Neuronal stem cell (in vitro differentiated cells): ENCODE measurements around the gene ARID5A.

ENCODE experiments used
- DNase-seq: peaks from one replicate; pipeline ENCODE4 v3.0.0-alpha.2; 2013; ENCODE audit warnings: low spot score
- H2AFZ ChIP-seq: one replicate; pipeline ENCODE4 v1.6.1; 2013; ENCODE audit warnings: mild to moderate bottlenecking, low read length, inconsistent platforms
- H2AK5ac ChIP-seq: 2 replicates; pipeline ENCODE4 v1.6.1; 2013; ENCODE audit warnings: low read depth, mild to moderate bottlenecking, inconsistent platforms, low read length, moderate library complexity, mixed read lengths
- H2BK120ac ChIP-seq: 2 replicates; pipeline ENCODE4 v1.6.1; 2013; ENCODE audit warnings: low read depth, mild to moderate bottlenecking, inconsistent platforms, low read length, moderate library complexity, mixed read lengths
- H2BK12ac ChIP-seq: one replicate; pipeline ENCODE4 v1.6.1; 2013; ENCODE audit warnings: low read length, inconsistent platforms
- H2BK15ac ChIP-seq: 2 replicates; pipeline ENCODE4 v1.6.1; 2013; ENCODE audit warnings: mild to moderate bottlenecking, low read length, inconsistent platforms, mixed read lengths
- H2BK5ac ChIP-seq: one replicate; pipeline ENCODE4 v1.6.1; 2013; ENCODE audit warnings: inconsistent platforms, mild to moderate bottlenecking, low read length, moderate library complexity
- H3K14ac ChIP-seq: one replicate; pipeline ENCODE4 v1.6.1; 2013; ENCODE audit warnings: low read length, inconsistent platforms
- H3K18ac ChIP-seq: 2 replicates; pipeline ENCODE4 v1.6.1; 2013; ENCODE audit warnings: low read length, inconsistent platforms
- H3K23ac ChIP-seq: 2 replicates; pipeline ENCODE4 v1.6.1; 2013; ENCODE audit warnings: low read depth, mild to moderate bottlenecking, mixed read lengths, low read length, inconsistent platforms; ENCODE audit not compliant: poor library complexity
- H3K27ac ChIP-seq: replicated peaks from 3 replicates; pipeline ENCODE4 v1.5.1; 2013; ENCODE audit warnings: low read length, inconsistent platforms
- H3K27me3 ChIP-seq, 3 experiments: 2 replicates each; pipeline ENCODE4 v1.6.1; 2013; ENCODE audit warnings: low read length in 3 of 3, mild to moderate bottlenecking in 2 of 3, inconsistent platforms in 1 of 3, low read depth in 1 of 3, mixed read lengths in 1 of 3, moderate library complexity in 1 of 3; ENCODE audit not compliant: control insufficient read depth in 3 of 3, insufficient read depth in 3 of 3
- H3K36me3 ChIP-seq, 2 donors: replicated peaks in 1 of 2; 2 replicates each; pipeline ENCODE4 v1.6.1; 2013; ENCODE audit warnings: low read length in 2 of 2; ENCODE audit not compliant: control insufficient read depth in 2 of 2, insufficient read depth in 2 of 2
- H3K4ac ChIP-seq: 2 replicates; pipeline ENCODE4 v1.6.1; 2013; ENCODE audit warnings: inconsistent platforms, mild to moderate bottlenecking, low read length, moderate library complexity
- H3K4me1 ChIP-seq, 2 donors: 1 replicate in 1 of 2; 2 replicates in 1 of 2; pipeline ENCODE4 v1.6.1; 2013; ENCODE audit warnings: low read length in 2 of 2, low read depth in 1 of 2; ENCODE audit not compliant: control insufficient read depth in 2 of 2, insufficient read depth in 1 of 2
- H3K4me2 ChIP-seq: one replicate; pipeline ENCODE4 v1.6.1; 2013; ENCODE audit warnings: mild to moderate bottlenecking, low read length, inconsistent platforms; ENCODE audit not compliant: insufficient read depth, poor library complexity, severe bottlenecking
- H3K4me3 ChIP-seq, 2 donors: 2 replicates each; pipeline ENCODE4 v1.5.1; 2013; ENCODE audit warnings: low read length in 2 of 2, mild to moderate bottlenecking in 2 of 2, inconsistent platforms in 1 of 2, moderate library complexity in 1 of 2
- H3K79me1 ChIP-seq: one replicate; pipeline ENCODE4 v1.6.1; 2013; ENCODE audit warnings: low read depth, mild to moderate bottlenecking, inconsistent platforms, low read length, moderate library complexity
- H3K9ac ChIP-seq: one replicate; pipeline ENCODE4 v1.6.1; 2013; ENCODE audit warnings: mild to moderate bottlenecking, low read depth, low read length, inconsistent platforms; ENCODE audit not compliant: poor library complexity
- H3K9me3 ChIP-seq, 2 donors: replicated peaks in 1 of 2; 2 replicates each; pipeline versions ENCODE3 to v1.6.1; 2013; ENCODE audit warnings: low read length in 2 of 2, mild to moderate bottlenecking in 2 of 2, inconsistent platforms in 1 of 2, low read depth in 1 of 2, mixed read lengths in 1 of 2, moderate library complexity in 1 of 2; ENCODE audit not compliant: control insufficient read depth in 2 of 2, insufficient read depth in 1 of 2
- H4K8ac ChIP-seq: one replicate; pipeline ENCODE4 v1.6.1; 2013; ENCODE audit warnings: low read depth, mild to moderate bottlenecking, inconsistent platforms, low read length, moderate library complexity
- H4K91ac ChIP-seq: one replicate; pipeline ENCODE4 v1.6.1; 2013; ENCODE audit warnings: low read length, low read depth, mild to moderate bottlenecking, inconsistent platforms; ENCODE audit not compliant: poor library complexity
- WGBS, 2 donors: extraction: QIAGEN DNeasy Blood & Tissue Kit; methylation state at CpG; one replicate each; pipeline ENCODE4 v1.1.7; 2013; ENCODE audit warnings: missing lambda C conversion rate in 2 of 2, mixed read lengths in 1 of 2; ENCODE audit not compliant: insufficient read length in 2 of 2, insufficient replicate concordance in 1 of 2; ENCODE audit errors: extremely low coverage in 2 of 2; 5-methylcytosine and 5-hydroxymethylcytosine counted together

ARID5A gene

GRCh38 chr2:96591054-96591453 lies 54.5 kb downstream of the ARID5A start:
- no CpG with 5 or more reads among the region's 2 CpGs for WGBS, 2 donors
- H3K27ac ChIP-seq = no peak overlapping the region

GRCh38 chr2:96591494-96591893 lies 54.9 kb downstream of the ARID5A start:
- no peaks in the 10 kb centered on the region for H3K27me3 ChIP-seq
- H2BK12ac ChIP-seq = no peak overlapping the region
- H3K9ac ChIP-seq = no peak overlapping the region
- no peak for DNase-seq
- WGBS, 2 donors = no CpG with 5 or more reads among the region's 3 CpGs
- H3K4me3 ChIP-seq = no peak overlapping the region
- no peak overlapping the region for H4K91ac ChIP-seq
- peaks cover 33 to 61% of the 10 kb centered on the region in 2 donors for H3K36me3 ChIP-seq
- H3K27ac ChIP-seq = no peak overlapping the region
- no peaks in the 10 kb centered on the region for H3K4me1 ChIP-seq
- no peak overlapping the region for H2BK15ac ChIP-seq
- peaks cover 2 to 5% of the 10 kb centered on the region in 2 donors for H3K9me3 ChIP-seq
- no peak overlapping the region for H4K8ac ChIP-seq
- H3K14ac ChIP-seq = no peak overlapping the region
- no peaks in the 10 kb centered on the region for H3K79me1 ChIP-seq
- H2BK120ac ChIP-seq = no peak overlapping the region
- no peak overlapping the region for H2AFZ ChIP-seq
- no peak overlapping the region for H3K18ac ChIP-seq
- H3K4ac ChIP-seq = no peak overlapping the region
- no peak overlapping the region for H3K4me2 ChIP-seq
- H2BK5ac ChIP-seq = no peak overlapping the region
- H2AK5ac ChIP-seq = no peak overlapping the region
- H3K23ac ChIP-seq = no peak overlapping the region

More at GRCh38 chr2:96591054-96591453, 54.5 kb downstream of the ARID5A start:
- no peak overlapping the region for H2BK12ac ChIP-seq
- no peak overlapping the region for H2BK15ac ChIP-seq
- no peak overlapping the region for H2BK120ac ChIP-seq
- H3K23ac ChIP-seq = no peak overlapping the region
- H4K91ac ChIP-seq = no peak overlapping the region
- H4K8ac ChIP-seq = no peak overlapping the region
- H2BK5ac ChIP-seq = no peak overlapping the region
- H3K4ac ChIP-seq = no peak overlapping the region
- no peak overlapping the region for H3K9ac ChIP-seq
- H3K4me1 ChIP-seq = no peaks in the 10 kb centered on the region
- H3K18ac ChIP-seq = no peak overlapping the region
- H3K4me2 ChIP-seq = no peak overlapping the region
- no peak for DNase-seq
- H3K79me1 ChIP-seq = no peaks in the 10 kb centered on the region
- no peak overlapping the region for H2AFZ ChIP-seq
- H3K36me3 ChIP-seq = peaks cover 31 to 57% of the 10 kb centered on the region in 2 donors
- H3K14ac ChIP-seq = no peak overlapping the region
- H3K9me3 ChIP-seq = peaks cover 2 to 5% of the 10 kb centered on the region in 2 donors
- no peaks in the 10 kb centered on the region for H3K27me3 ChIP-seq
- H2AK5ac ChIP-seq = no peak overlapping the region
- H3K4me3 ChIP-seq = no peak overlapping the region

GRCh38 chr2:96594282-96594681 lies 57.7 kb downstream of the ARID5A start:
- H3K9me3 ChIP-seq = peaks cover 2 to 5% of the 10 kb centered on the region in 2 donors
- H2BK15ac ChIP-seq = no peak overlapping the region
- H2BK5ac ChIP-seq = no peak overlapping the region
- H3K27ac ChIP-seq = no peak overlapping the region
- no CpG with 5 or more reads among the region's 3 CpGs for WGBS, 2 donors
- H3K4me2 ChIP-seq = no peak overlapping the region
- no peak for DNase-seq
- H3K36me3 ChIP-seq = peaks cover 39 to 82% of the 10 kb centered on the region in 2 donors
- no peaks in the 10 kb centered on the region for H3K4me1 ChIP-seq
- H3K23ac ChIP-seq = no peak overlapping the region
- H3K4me3 ChIP-seq = no peak overlapping the region
- H2AFZ ChIP-seq = no peak overlapping the region
- H3K14ac ChIP-seq = no peak overlapping the region
- no peak overlapping the region for H3K4ac ChIP-seq
- H3K27me3 ChIP-seq = no peaks in the 10 kb centered on the region
- no peak overlapping the region for H3K9ac ChIP-seq
- H2BK120ac ChIP-seq = no peak overlapping the region
- H2AK5ac ChIP-seq = no peak overlapping the region
- H3K79me1 ChIP-seq = no peaks in the 10 kb centered on the region
- H3K18ac ChIP-seq = no peak overlapping the region
- H2BK12ac ChIP-seq = no peak overlapping the region
- H4K91ac ChIP-seq = no peak overlapping the region
- H4K8ac ChIP-seq = no peak overlapping the region

GRCh38 chr2:96594691-96595152 lies 58.2 kb downstream of the ARID5A start:
- Histone ChIP-seq H2BK5ac (no peak overlapping the region), H4K8ac (no peak overlapping the region), H3K23ac (no peak overlapping the region), H3K4me1 (no peaks in the 10 kb centered on the region), H4K91ac (no peak overlapping the region), H3K27ac (no peak overlapping the region), H3K9ac (no peak overlapping the region), H3K14ac (no peak overlapping the region), H3K9me3 (peaks cover 2 to 5% of the 10 kb centered on the region in 2 donors), H3K27me3 (no peaks in the 10 kb centered on the region), H3K79me1 (no peaks in the 10 kb centered on the region), H3K18ac (no peak overlapping the region), H2BK120ac (no peak overlapping the region), H3K4me3 (no peak overlapping the region), H2BK15ac (no peak overlapping the region), H2BK12ac (no peak overlapping the region), H3K4me2 (no peak overlapping the region), H3K4ac (no peak overlapping the region), H3K36me3 (peaks cover 39 to 87% of the 10 kb centered on the region in 2 donors), H2AFZ (no peak overlapping the region), H2AK5ac (no peak overlapping the region)
- WGBS, 2 donors = no CpG with 5 or more reads among the region's 5 CpGs
- no peak for DNase-seq
